ENCODE data around the gene SUCLG2.
A peak's percentile ranks its signal among the peaks of the same experiment; 100 is the strongest.

SUCLG2 gene

DNA sequence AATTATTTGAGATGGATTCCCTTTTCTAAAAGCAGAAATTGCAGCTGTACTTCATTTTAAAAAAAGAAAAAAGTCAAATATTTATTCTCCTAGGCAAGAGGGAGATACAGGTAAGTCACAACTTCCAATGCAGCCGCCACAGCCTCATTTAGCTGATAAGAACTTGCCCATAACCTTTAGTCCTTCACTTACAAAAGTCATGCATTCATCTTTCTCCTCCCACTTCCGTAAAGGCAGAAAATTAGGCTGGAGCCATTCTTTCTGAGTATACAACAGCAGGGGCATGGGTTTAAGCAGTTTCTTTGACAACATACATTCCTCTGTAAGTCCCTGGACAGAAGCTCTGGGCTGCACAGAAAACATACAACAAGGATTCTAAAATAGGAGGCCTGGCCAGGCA lies 4.3 kb downstream of the SUCLG2 start:
- H3K27ac ChIP-seq, result no peak overlapping the region
- DNase-seq (ENCODE audit: low read depth, low spot score), result no peak

DNA sequence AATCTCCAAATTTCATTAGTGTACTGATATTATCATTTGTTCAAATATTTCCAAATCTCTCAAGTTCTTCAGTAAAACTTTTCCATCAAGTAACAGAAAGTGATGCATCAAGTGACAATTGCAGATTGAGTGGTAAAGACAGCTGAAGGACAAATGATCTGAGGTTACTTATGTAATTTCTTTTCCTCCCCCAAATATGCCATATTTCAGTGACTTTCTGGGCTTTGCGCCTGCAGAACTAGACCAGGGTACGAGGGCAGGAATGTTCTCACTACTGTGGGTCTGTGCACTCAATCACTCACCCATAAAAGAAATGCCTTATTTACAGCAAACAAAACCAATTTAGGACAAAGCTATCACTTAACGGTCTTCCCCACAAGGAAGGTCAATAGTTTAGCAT lies 4.7 kb downstream of the SUCLG2 start:
- DNase-seq (ENCODE audit: low read depth, low spot score), result no peak
- H3K27ac ChIP-seq, result no peak overlapping the region

DNA sequence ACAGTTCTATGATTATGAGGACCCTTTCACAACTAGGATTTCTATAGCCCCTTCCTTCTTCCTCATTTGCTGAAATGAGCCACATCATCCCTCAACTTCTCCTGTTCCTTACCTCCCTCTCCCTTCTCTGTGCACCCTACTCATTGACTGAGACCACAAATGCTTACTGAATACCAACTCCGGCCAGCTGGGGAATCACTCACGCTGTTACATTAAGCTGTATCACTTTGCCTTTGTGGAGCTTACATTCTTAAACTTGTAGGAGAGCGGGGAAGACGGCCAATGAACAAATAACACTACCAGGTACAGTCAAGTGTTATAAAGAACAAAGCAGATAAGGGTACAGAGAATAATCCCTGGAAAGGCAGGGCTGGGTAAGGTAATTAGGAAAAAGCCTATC lies 5.7 kb downstream of the SUCLG2 start:
- no peak for DNase-seq (ENCODE audit: low read depth, low spot score)
- H3K27ac ChIP-seq, result peak overlapping the region; percentile 46

DNA sequence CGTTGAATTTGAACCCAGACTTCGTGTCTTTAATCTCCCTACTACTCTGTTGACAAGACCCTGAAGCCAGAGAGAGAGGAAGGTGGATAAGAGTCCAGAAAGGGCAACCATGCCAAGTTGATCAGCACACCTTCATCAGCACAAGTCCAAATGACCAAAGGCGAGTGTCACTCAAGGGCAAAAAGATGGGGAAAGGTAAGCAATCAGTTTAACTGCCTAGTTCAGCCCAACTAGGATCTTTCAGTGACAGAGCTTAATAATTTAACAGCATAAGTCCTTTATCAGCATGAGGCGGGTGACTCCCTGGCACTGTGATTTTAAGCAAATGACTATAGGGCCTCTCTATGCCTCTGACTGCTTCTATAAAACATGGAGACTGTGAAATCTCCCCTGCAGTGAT lies 6.2 kb downstream of the SUCLG2 start:
- DNase-seq (ENCODE audit: low read depth, low spot score), result no peak
- peak overlapping the region; percentile 46 for H3K27ac ChIP-seq

DNA sequence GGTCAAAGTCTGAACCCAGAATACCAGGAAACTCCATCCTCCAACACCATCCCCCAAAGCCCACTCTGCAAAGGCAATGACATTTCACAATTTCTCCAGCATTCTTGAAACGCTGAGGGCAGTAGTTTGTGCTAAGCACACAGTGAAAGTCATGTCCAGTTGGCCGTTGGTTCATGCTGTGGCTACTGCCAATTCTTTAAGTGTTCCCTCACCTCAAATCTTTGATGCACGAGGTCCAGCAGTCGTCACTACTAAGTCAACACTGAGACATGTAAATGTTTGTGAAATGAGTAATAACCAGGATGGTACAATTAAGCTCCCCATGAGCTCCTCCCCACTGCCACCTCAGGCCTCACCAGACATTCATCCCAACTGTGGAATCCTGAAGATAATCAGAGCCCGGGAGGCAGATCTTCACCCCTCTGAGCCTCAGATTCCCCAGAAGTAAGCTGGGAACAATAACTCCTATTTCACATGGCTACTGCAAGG lies 7.0 kb downstream of the SUCLG2 start:
- DNase-seq (ENCODE audit: low read depth, low spot score), result peak; percentile 66
- H3K27ac ChIP-seq, result peak overlapping the region; percentile 46

DNA sequence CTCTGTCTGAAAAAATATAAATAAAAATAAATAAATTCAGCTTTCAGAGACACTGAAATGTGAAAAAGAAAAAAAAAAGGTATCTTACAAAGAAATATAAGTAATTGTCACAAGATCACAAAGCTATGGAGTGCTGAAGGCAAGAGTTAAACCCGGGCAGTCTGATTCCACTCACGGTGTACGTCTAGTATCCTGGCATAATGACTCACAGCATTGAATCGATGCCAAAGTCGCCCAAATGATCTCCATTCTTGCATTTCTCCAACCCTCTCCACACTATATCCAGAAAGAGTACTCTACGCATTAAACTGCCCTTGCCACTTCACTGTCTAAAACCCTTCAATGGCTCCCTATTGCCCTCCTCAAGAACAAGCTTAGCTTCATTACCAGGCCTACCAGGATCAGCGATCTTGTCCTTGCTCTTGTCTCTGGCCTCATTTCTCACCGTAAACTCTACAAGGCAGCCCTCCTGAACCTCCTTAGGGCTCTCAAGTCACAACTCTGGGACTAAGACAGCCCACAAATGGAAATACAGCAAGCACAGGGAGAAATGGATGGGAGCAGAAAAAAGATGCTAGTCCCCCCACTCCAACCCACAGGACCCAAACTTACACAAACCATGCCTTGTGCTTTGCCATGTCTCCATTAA lies 7.7 kb downstream of the SUCLG2 start:
- no peak for DNase-seq (ENCODE audit: low read depth, low spot score)
- H3K27ac ChIP-seq, result peak overlapping the region; percentile 46

DNA sequence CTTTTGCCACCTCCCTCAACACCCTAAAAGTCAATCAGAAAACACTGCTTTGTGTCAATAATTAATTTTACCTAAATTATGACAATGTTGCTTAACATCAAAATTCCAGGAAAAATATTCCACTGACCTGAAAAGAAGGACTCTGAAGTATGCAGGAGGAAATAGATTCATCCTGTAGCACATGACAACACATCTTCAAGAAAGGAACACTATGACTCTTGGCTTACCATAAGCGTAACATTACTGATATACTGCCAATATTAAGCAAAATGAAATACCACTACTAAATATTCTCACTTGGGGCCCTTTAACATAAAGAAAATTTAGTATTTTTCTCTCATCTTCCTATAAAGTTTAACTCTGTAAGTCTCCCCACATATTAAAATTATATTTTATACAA lies 9.6 kb downstream of the SUCLG2 start:
- DNase-seq (ENCODE audit: low read depth, low spot score), result no peak
- no peak overlapping the region for H3K27ac ChIP-seq

DNA sequence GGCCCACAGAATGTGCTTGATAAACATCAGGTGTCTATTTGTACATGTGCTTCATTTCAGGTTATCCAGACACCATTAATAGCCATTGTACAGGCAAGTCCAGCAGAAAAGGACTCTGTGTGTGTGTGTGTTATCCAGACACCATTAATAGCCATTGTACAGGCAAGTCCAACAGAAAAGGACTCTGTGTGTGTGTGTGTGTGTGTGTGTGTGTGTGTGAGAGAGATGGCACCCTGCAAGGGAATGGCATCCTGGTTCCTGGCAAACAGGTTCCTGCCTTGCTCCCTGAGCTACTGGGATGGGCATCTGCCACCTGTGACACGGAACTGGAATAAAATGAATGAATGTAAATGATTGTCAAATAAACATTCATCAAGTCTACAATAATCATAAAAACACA lies 11.7 kb downstream of the SUCLG2 start:
- no peak for DNase-seq (ENCODE audit: low read depth, low spot score)
- H3K27ac ChIP-seq, result no peak overlapping the region

DNA sequence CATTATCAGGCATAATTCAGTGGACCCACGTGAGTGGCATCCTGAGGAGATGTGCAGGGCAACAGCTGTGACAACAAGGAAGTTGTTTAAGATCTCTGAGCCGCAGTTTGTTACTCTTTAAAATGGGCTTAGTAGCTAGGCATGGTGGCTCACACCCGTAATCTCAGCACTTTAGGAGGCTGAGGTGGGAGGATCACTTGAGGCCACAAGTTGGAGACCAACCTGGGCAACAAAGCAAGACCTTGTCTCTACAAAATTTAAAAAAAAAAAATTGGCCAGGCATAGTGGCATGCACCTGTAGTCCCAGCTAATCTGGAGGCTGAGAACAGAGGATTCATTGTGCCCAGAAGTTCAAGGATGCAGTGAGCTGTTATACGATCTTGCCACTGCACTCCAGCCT lies 12.2 kb downstream of the SUCLG2 start:
- DNase-seq (ENCODE audit: low read depth, low spot score), result no peak
- H3K27ac ChIP-seq, result no peak overlapping the region

DNA sequence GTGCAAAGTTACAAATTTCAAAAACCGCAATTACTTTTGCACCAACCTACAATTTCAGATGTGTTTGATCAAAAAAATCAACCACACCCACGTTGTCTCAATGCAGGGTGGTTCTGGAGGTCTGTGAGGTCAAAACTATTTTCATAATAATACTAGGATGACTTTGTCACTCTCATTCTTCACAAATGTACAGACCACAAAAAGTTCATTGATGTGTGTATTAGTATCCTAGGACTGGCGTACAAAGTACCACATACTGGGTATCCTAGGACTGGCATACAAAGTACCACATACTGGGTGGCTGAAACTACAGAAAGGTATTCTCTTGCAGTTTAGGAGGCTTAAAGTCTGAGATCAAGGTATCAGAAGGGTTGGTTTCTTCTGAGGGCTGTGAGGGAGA lies 13.0 kb downstream of the SUCLG2 start:
- no peak overlapping the region for H3K27ac ChIP-seq
- no peak for DNase-seq (ENCODE audit: low read depth, low spot score)

DNA sequence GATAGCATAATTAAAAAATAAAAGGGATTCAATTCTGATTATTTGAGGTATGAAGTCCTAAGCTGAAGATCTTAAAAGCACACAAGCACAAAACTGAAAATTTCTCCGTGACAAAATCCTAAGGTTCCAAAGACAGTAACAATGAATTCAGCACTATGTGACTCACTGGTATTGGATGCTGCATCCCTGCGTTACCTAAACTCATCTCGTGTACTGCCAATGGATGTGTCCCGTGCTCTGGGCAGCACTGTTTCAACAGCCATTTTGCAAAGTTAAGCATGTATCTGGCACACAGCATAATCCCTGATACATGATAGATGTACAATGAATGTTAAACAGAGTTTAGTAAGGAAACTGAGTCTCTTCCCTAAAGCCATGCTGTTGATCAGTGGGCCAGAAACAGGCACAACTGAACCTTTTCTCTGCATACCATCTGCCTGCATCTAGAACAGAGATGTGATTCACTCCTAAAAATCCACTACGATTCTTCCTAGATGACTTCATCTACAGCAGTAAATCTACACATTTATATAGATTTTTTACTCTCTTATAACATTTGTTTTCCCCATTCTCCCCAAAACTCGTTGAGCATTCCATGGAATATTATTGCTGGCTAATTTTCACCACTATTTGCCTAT lies 14.3 kb downstream of the SUCLG2 start:
- no peak for DNase-seq (ENCODE audit: low read depth, low spot score)
- H3K27ac ChIP-seq, result no peak overlapping the region

DNA sequence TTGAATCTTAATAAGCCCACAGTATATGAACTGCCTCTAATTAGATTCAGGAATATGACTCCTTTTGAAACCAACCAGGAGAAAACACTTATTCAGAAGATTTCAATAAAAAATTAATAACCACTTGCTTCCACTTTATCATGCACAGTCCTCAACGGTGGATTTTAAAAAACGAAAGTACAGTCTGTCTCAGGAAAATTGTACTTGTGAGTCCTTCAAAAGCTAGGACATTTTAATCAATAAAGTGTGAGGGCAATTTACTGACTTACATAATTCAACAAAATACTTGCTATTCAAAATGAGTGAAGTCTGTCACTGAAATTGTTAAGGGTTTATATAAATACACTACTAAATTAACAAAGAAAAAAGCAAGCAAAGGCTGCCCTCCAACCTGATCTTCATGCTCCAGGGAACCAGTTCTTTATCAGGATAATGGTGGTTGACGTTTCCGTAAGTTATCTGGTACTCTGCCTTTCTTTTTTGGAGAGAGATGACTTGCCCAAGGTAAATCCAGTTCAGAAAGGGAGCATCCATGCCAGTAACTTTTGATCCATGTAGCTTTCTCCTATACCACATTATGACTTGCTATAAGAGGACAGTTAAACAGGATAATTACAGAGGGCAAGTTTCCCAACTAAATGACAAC lies 17.0 kb downstream of the SUCLG2 start:
- H3K27ac ChIP-seq, result no peak overlapping the region
- no peak for DNase-seq (ENCODE audit: low read depth, low spot score)

DNA sequence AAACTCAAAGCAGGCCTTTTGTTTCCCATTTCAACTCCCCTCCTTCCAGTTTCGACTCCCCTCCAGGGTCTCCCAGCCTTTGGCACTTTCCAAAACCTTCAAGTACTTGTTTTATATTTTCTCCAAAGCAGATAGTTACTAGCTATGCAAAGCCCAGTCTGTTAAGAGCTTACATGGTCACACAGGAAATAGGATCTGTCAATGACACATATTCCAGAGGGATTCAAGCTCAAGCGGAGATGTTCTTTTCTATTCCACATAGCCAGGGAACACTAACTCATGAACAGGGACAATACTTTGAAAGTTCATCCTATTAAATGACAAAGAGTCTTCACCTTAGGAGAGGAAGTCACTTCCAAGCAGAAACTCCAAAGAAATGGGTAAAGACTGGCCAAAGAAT lies 18.6 kb downstream of the SUCLG2 start:
- DNase-seq (ENCODE audit: low read depth, low spot score), result no peak
- peak overlapping the region; percentile 41 for H3K27ac ChIP-seq

DNA sequence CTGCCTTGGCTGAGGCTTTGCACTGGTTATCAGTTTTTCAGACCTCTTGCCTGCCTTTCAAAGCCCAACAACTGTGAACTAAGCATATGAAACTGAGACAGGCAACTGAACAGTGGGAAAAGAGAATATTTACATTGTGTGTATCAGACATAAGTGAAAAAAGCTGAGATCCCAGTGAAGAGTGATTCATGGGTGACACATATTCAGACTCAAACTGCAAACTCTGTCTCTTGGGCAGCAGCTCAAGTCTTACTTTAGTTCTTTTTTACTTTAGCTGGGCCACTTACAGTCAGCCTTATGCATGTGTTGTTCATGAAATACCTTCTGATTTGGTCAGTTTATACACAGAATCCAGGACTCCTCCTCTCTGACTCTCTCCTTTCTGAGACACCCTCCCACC lies 19.2 kb downstream of the SUCLG2 start:
- peak overlapping the region; percentile 41 for H3K27ac ChIP-seq
- peak; percentile 58 for DNase-seq (ENCODE audit: low read depth, low spot score)

DNA sequence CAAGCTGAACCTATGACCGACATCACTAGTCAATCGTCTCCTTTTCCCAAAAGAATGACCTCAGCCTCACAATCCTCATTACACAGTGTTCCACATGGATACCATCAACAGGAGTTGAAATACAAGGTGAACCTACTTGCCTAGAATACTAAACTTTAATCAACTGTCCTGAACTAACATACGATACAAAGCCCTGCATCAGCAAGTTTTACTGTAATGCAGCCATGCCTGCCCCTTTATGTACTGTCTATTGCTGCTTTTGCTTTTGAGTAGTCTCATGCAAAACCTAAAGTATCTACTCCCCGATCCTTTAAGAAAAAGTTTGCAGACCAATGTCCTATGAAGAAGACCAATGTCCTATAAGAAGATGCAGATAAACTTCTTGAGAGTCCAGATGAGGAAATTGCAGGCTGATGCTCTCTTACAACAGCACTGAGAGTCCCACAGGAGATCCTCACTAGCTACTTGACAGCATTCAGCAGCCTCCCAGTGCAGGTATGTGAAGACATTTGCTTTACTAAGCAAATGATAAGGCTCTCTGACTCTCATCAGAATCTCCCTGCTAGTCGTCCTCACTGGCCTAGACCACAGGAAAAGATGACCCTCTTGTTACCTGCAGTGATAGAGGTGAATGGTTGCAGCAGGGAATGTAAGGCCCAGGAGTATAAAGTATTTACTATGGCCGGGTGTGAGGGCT lies 23.6 kb downstream of the SUCLG2 start:
- DNase-seq (ENCODE audit: low read depth, low spot score), result no peak
- H3K27ac ChIP-seq, result no peak overlapping the region

DNA sequence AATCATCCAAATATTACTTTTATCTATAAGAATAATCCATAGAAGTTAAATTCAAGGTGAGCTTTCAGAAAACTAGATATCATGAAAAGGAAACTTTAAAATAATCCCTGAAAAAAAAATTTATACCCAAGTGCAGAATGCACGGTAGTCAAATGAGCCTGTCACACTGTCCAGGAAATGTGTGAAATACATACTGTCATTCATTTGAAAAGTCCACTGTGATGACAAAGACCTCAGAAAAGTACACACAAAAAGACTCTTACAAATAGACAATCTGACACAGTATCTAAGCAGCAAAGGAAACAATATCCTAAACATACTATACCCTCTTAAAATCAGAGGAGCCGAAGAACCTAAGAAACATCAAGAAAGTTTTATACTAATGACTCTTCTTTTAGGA lies 29.7 kb downstream of the SUCLG2 start:
- no peak overlapping the region for H3K27ac ChIP-seq
- DNase-seq (ENCODE audit: low read depth, low spot score), result no peak

DNA sequence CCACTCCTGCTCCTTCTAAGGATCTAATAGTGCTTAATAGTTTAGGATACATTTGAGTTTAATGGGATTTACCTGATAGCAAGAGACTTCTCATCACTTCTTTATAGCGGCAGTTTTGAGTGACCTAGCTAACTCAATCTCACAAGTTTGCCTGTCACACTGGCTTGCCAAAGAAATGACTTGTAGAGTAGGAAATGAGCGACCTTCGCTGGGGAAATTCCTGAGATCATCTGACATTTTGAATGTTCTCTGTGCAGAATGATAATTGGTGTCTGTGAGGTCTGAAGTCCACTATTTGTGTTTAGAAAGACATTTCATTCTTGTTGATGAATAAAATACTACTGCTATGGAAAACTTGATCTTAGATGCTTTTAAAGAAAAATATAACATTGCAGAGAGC lies 30.3 kb downstream of the SUCLG2 start:
- no peak for DNase-seq (ENCODE audit: low read depth, low spot score)

DNA sequence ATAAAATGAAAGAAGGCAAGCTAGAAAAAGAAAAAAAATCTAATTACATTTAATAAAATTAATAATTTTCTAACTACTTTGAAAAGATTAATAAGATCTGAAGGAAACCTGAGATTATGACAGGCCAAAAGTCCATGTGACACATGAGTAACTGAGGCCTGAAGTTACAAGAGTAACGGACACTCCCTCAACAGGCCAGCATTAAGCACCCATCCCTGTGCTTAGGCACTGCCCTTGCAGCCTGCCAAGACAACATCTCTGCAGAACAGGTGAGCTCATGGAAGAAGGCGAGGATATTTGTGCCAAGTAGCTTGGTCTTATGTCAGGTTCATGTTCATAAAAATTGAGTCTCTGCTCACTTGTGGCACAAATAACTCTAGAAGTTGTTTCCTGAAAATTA lies 31.8 kb downstream of the SUCLG2 start:
- no peak overlapping the region for H3K27ac ChIP-seq
- DNase-seq (ENCODE audit: low read depth, low spot score), result no peak

More for the DNA sequence above, 30.3 kb downstream of the SUCLG2 start:
- H3K27ac ChIP-seq, result no peak overlapping the region

DNA sequence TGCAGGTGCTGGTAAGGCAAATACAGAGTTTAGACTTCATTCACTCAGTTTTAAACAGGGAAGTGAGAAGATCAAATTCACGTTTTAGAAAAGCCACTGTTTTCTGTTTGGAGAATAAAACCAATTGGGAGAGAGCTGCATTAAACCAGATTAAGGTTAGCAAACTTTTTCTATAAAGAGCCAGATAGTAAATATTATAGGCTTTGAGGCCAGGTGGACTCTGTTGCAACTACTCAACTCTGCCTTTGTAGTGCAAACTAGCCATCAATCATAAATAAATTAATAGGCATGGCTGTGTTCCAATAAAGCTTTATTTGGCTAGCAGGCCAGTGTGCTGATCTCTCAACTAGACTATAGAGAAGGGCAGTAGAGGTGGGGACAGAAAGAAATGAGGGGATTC lies 33.5 kb downstream of the SUCLG2 start:
- no peak for DNase-seq (ENCODE audit: low read depth, low spot score)
- H3K27ac ChIP-seq, result no peak overlapping the region

DNA sequence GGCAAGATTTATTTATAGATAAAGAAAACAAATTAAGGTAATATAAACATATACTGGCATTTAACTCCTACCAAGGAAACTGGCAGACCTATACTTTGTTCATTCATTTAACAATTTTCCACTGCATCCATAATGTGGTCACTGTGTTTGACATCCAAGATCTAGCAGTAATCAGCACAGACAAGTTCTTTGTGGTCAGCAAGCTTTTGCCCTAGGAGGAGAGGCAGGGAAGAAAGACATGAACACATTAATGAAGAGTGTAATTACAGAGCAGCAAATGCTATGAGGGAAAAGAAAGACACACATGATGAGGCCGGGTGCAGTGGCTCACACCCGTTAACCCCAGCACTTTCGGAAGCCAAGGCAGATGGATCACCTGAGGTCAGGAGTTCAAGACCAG lies 34.4 kb downstream of the SUCLG2 start:
- H3K27ac ChIP-seq, result no peak overlapping the region
- DNase-seq (ENCODE audit: low read depth, low spot score), result no peak

DNA sequence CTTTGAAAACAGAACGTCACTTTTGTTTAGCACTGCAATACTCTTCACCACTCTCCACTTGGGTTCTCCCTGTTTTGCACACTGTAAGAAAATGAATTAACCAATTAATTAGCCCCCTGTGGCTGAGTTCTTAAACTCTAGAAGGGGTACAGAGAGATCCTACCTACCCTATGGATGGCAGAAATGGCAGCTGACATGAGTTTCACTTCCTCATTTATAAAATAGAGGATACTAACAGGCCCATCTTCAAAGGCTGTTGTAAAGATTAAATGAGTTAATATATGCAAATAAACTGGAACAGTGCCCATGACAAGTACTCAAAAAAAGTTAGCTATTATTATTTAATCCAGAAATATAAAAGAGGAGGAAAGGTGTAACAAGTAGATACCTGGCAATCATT lies 36.9 kb downstream of the SUCLG2 start:
- H3K27ac ChIP-seq, result no peak overlapping the region
- DNase-seq (ENCODE audit: low read depth, low spot score), result no peak
